GM12878 (cell line): Measurements from ENCODE around the gene PDZRN3. TPM values are rescaled to one million over a fixed set of nuclear protein-coding genes. Genes with fewer than 3 reads are reported as not detected.

ENCODE experiments used
- ATAC-seq: fragments of 200-7000 bp; cut with Tn5 transposase; 3 replicates; pipeline ENCODE4 v1.9.1; 2020; ENCODE audit warnings: mild to moderate bottlenecking, moderate library complexity
- BruUV-seq: library from RNA; stranded (reverse); fragments of 400-500 nt; replicated peaks from 2 replicates; lab custom pipeline; 2021; lab: Mats Ljungman, UMichigan
- CTCF ChIA-PET: fragments of 300-600 bp; sonication (Branson Sonifier 250); formaldehyde crosslinking; extraction: SDS; loops from one replicate; lab custom pipeline; 2021; ENCODE audit warnings: inconsistent platforms; lab: Yijun Ruan, JAX
- POLR2A ChIA-PET: fragments of 350-600 bp; formaldehyde crosslinking; extraction: SDS; loops from one replicate; lab custom pipeline; 2021; ENCODE audit warnings: inconsistent platforms; lab: Charles Lee
- RAD21 ChIA-PET: fragments of 300-600 bp; sonication (Branson Sonifier 250); formaldehyde crosslinking; loops from one replicate; lab custom pipeline; 2023; ENCODE audit warnings: antibody characterized with exemption; ENCODE audit not compliant: unreplicated experiment; lab: Charles Lee
- SMC1A ChIA-PET: fragments of 300-600 bp; sonication (Branson Sonifier 250); formaldehyde crosslinking; loops from one replicate; lab custom pipeline; 2023; ENCODE audit not compliant: unreplicated experiment, uncharacterized antibody; lab: Charles Lee
- DNase-seq: peaks from one replicate; pipeline ENCODE4 v3.0.0-alpha.2; 2011; ENCODE audit warnings: low read depth, low spot score
- FAIRE-seq: peaks from 3 replicates; lab custom pipeline; 2011; peaks lifted over from hg19 to GRCh38; lab: Jason Lieb, UNC
- H2AFZ ChIP-seq: 2 replicates; pipeline ENCODE4 v1.6.0; 2011; ENCODE audit warnings: low read depth, low read length, control low read depth; ENCODE audit not compliant: control insufficient read depth
- H3K27ac ChIP-seq: 2 replicates; pipeline ENCODE4 v1.5.1; 2011; ENCODE audit warnings: control low read depth; ENCODE audit not compliant: control insufficient read depth, insufficient read depth
- H3K27me3 ChIP-seq, 2 experiments: replicated peaks in 1 of 2; 2 replicates each; pipeline versions ENCODE4 v1.6.0 to v1.6.1; 2011; ENCODE audit warnings: low read length in 1 of 2; ENCODE audit not compliant: control insufficient read depth in 2 of 2, insufficient read depth in 2 of 2
- H3K36me3 ChIP-seq, 2 experiments: 2 replicates each; pipeline ENCODE4 v1.5.1; 2011; ENCODE audit warnings: low read length in 1 of 2; ENCODE audit not compliant: control insufficient read depth in 2 of 2, insufficient read depth in 2 of 2
- H3K4me1 ChIP-seq: 2 replicates; pipeline ENCODE4 v1.6.1; 2011; ENCODE audit warnings: mild to moderate bottlenecking, low read length, moderate library complexity, mixed read lengths; ENCODE audit not compliant: control insufficient read depth, insufficient read depth
- H3K4me2 ChIP-seq: 2 replicates; pipeline ENCODE4 v1.6.0; 2011; ENCODE audit warnings: control low read depth; ENCODE audit not compliant: control insufficient read depth, insufficient read depth
- H3K4me3 ChIP-seq: fragments of 200-600 bp; sonication (generic); 2 replicates; pipeline ENCODE4 v1.5.1; 2016
- H3K79me2 ChIP-seq: 2 replicates; pipeline ENCODE4 v1.6.0; 2011; ENCODE audit warnings: low read length; ENCODE audit not compliant: control insufficient read depth, insufficient read depth
- H3K9ac ChIP-seq: 2 replicates; pipeline ENCODE4 v1.8.0; 2011; ENCODE audit warnings: low read length, control low read depth, mixed read lengths; ENCODE audit not compliant: control insufficient read depth, insufficient read depth
- H3K9me3 ChIP-seq: replicated peaks from 3 replicates; pipeline ENCODE4 v1.5.1; 2011; ENCODE audit warnings: mild to moderate bottlenecking, low read length; ENCODE audit not compliant: control insufficient read depth, insufficient read depth
- H4K20me1 ChIP-seq: 2 replicates; pipeline ENCODE4 v1.6.0; 2011; ENCODE audit not compliant: control insufficient read depth, insufficient read depth
- DPF2 ChIP-seq: fragments of 450-650 bp; IDR thresholded peaks from 2 replicates; pipeline ENCODE4 v1.6.1; 2017; ENCODE audit warnings: mild to moderate bottlenecking
- EGR1 ChIP-seq, 2 experiments: IDR thresholded peaks; 1 replicate in 1 of 2; 2 replicates in 1 of 2; pipeline ENCODE4 v1.6.1; 2011 to 2012; ENCODE audit warnings: low read depth in 2 of 2, low read length in 2 of 2, borderline replicate concordance in 1 of 2, mild to moderate bottlenecking in 1 of 2, moderate library complexity in 1 of 2
- HCFC1 ChIP-seq: fragments of 150-350 bp; IDR thresholded peaks from 2 replicates; pipeline ENCODE4 v1.6.1; 2014; ENCODE audit warnings: low read length
- IKZF1 ChIP-seq: fragments of 450-650 bp; conservative IDR thresholded peaks from 2 replicates; pipeline ENCODE4 v1.6.1; 2017; ENCODE audit warnings: antibody characterized with exemption, mild to moderate bottlenecking
- IKZF2 ChIP-seq, 2 experiments: fragments of 450-650 bp; IDR thresholded peaks; 2 replicates each; pipeline ENCODE4 v1.6.1; 2017; ENCODE audit warnings: mild to moderate bottlenecking in 2 of 2, moderate library complexity in 2 of 2
- JUNB ChIP-seq: IDR thresholded peaks from 2 replicates; pipeline ENCODE4 v1.6.1; 2016; ENCODE audit warnings: antibody characterized with exemption, mild to moderate bottlenecking
- KDM1A ChIP-seq: fragments of 200-600 bp; sonication (generic); IDR thresholded peaks from 2 replicates; pipeline ENCODE4 v1.6.1; 2016; ENCODE audit warnings: borderline replicate concordance
- NFXL1 ChIP-seq: fragments of 450-650 bp; IDR thresholded peaks from 2 replicates; pipeline ENCODE4 v1.6.1; 2017; ENCODE audit warnings: antibody characterized with exemption, mild to moderate bottlenecking, borderline replicate concordance
- POU2F2 ChIP-seq: IDR thresholded peaks from 3 replicates; pipeline ENCODE4 v1.6.1; 2011; ENCODE audit warnings: low read depth, mild to moderate bottlenecking, low read length, borderline replicate concordance
- RUNX3 ChIP-seq: IDR thresholded peaks from 2 replicates; pipeline ENCODE4 v1.6.1; 2012; ENCODE audit warnings: low read length, inconsistent platforms
- STAT1 ChIP-seq: fragments of 450-650 bp; conservative IDR thresholded peaks from 2 replicates; pipeline ENCODE4 v1.6.1; 2014; ENCODE audit warnings: antibody characterized with exemption, mild to moderate bottlenecking
- WRNIP1 ChIP-seq: IDR thresholded peaks from 2 replicates; pipeline ENCODE4 v1.6.1; 2011; ENCODE audit warnings: low read depth, low read length, improper control_type of control experiment, borderline replicate concordance
- WGBS: methylation state at CpG from one replicate; pipeline ENCODE4 v1.1.6; 2016; ENCODE audit warnings: low lambda C conversion rate; ENCODE audit not compliant: insufficient replicate concordance, insufficient coverage; ENCODE audit errors: missing lambda C conversion rate; 5-methylcytosine and 5-hydroxymethylcytosine counted together
- in situ Hi-C: fragments of 300-500 bp; cut with MboI; formaldehyde crosslinking; loops from 9 replicates; pipeline ENCODE4 v1.14.3; 2018; ENCODE audit warnings: mixed read lengths
- intact Hi-C: fragments of 100-400 bp; cut with micrococcal nuclease; formaldehyde crosslinking; loops from one replicate; pipeline ENCODE4 v1.14.2; 2022; ENCODE audit not compliant: unreplicated experiment
- polyA plus RNA-seq, 11 experiments: library from polyadenylated mRNA; depleted of rRNA in 4 of 11; unstranded in 6 of 11; stranded (reverse) in 5 of 11; fragments of >200 nt; fragmentation: Nextera tagmentation in 4 of 11; fragmentation: Illumina TruSeq in 1 of 11; extraction: Ambion mirVana in 4 of 11; extraction: Trizol in 1 of 11; gene quantifications; 1 replicate in 1 of 11; 2 replicates in 10 of 11; pipeline versions ENCODE4 v1.2.1 to v1.2.3, GENCODE V29; 2011 to 2016; ENCODE audit warnings: inconsistent platforms in 2 of 11, missing spikeins in 2 of 11, low read depth in 1 of 11
- total RNA-seq, 4 experiments: library from RNA; depleted of rRNA in 3 of 4; stranded (reverse); fragments of >200 nt in 3 of 4; fragmentation: Illumina TruSeq in 1 of 4; extraction: Trizol in 1 of 4; gene quantifications; 2 replicates each; pipeline versions ENCODE4 v1.2.1 to v1.2.3, GENCODE V29; 2013 to 2021
- TF ChIP-seq, protein P1 (sequence below): fragments of 450-650 bp; formaldehyde crosslinking; IDR thresholded peaks from 2 replicates; pipeline ENCODE4 v1.4.0; 2022; ENCODE audit warnings: mild to moderate bottlenecking, moderate library complexity

Gene PDZRN3
- total and polyA plus RNA-seq, 10 of the 15 experiments (the other 5 are each of a cell fraction or from before 2014, with no cell fraction given) = 0.07 to 0.37 (median 0.12) TPM; not detected in 6

DNA sequence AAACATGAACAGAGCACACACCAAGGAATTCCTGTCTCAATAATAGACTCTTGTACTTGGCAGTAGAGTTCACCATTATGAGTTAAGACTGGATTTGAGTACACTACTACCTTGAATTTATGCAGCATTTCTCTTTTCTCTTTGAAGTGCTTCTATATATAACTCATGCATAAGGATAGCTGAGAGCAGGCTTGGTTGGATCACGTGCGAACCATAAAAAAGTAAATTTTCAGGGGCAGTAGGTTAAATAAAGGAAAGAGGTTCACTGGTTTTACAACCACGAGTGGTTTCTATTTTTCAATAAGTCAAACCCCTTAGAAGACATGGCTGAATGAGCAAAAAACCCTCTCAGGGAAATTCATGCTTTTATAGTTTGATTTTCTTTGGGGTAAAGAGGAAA, 28.6 kb upstream of the PDZRN3 start:
- no peak for ATAC-seq
- Histone ChIP-seq H3K79me2 (no peaks in the 10 kb centered on the region), H3K36me3 (no peaks in the 10 kb centered on the region), H2AFZ (no peak overlapping the region), H3K4me1 (no peaks in the 10 kb centered on the region), H4K20me1 (no peaks in the 10 kb centered on the region; the same call in 1 of the 2 replicates), H3K4me2 (no peak overlapping the region), H3K4me3 (no peak overlapping the region), H3K9ac (no peak overlapping the region), H3K9me3 (no peaks in the 10 kb centered on the region), H3K27ac (no peak overlapping the region), H3K27me3 (no peaks in the 10 kb centered on the region)
- intact Hi-C loops = no loop called here
- RAD21 ChIA-PET = no interaction called here
- SMC1A ChIA-PET = no interaction called here
- BruUV-seq = no TSS peak
- no peak for FAIRE-seq
- in situ Hi-C loops = no loop called here
- POLR2A ChIA-PET = no interaction called here
- CTCF ChIA-PET = no interaction called here
- no peak for TF ChIP-seq HCFC1
- TF ChIP-seq IKZF2 (IDR thresholded peaks at IDR 0.05) = no peak
- TF ChIP-seq EGR1 (IDR thresholded peaks at IDR 0.05; ENCODE audit: borderline replicate concordance in 1 of 2, low read depth in 2 of 2, low read length in 2 of 2) = no peak
- TF ChIP-seq RUNX3 = no peak
- no peak for TF ChIP-seq KDM1A
- no peak for TF ChIP-seq POU2F2
- no peak for DNase-seq
- 44% methylated on average over 3 of the region's 3 CpGs for WGBS

DNA sequence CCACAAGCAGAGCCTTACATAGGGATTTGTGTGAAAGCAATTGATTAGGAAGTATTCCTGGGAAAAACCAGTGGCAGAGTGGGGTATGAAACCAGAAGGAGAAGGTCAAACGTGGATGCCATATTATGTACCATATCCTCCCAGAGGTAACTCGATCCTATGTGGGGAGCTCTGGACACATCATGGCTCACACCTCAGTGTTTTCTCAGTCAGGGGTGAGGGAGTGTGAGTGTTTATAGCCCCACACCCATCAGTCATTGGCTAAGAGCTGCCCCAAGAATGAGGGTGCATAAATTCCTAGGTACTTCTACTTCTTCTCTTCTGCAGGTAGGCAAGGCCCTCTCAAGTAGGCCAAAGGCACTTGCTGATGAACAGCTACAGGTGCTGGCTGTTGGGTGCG, 28.2 kb upstream of the PDZRN3 start:
- no peaks in the 10 kb centered on the region for H3K9me3 ChIP-seq
- BruUV-seq = no TSS peak
- SMC1A ChIA-PET = no interaction called here
- no peaks in the 10 kb centered on the region for H3K4me1 ChIP-seq
- FAIRE-seq = no peak
- no peaks in the 10 kb centered on the region for H3K79me2 ChIP-seq
- RAD21 ChIA-PET = no interaction called here
- no peaks in the 10 kb centered on the region for H3K27me3 ChIP-seq
- no peak for ATAC-seq
- H3K4me2 ChIP-seq = no peak overlapping the region
- H3K9ac ChIP-seq = no peak overlapping the region
- CTCF ChIA-PET = no interaction called here
- no peak for DNase-seq
- no peaks in the 10 kb centered on the region; the same call in 1 of the 2 replicates for H4K20me1 ChIP-seq
- no peak overlapping the region for H3K27ac ChIP-seq
- in situ Hi-C loops = no loop called here
- H3K4me3 ChIP-seq = no peak overlapping the region
- POLR2A ChIA-PET = no interaction called here
- 16% methylated on average over 3 of the region's 3 CpGs for WGBS
- intact Hi-C loops = no loop called here
- H2AFZ ChIP-seq = no peak overlapping the region
- H3K36me3 ChIP-seq = no peaks in the 10 kb centered on the region
- TF ChIP-seq JUNB = no peak
- TF ChIP-seq IKZF1 = no peak
- no peak for TF ChIP-seq STAT1
- TF ChIP-seq DPF2 = no peak
- TF ChIP-seq, protein P1, sequence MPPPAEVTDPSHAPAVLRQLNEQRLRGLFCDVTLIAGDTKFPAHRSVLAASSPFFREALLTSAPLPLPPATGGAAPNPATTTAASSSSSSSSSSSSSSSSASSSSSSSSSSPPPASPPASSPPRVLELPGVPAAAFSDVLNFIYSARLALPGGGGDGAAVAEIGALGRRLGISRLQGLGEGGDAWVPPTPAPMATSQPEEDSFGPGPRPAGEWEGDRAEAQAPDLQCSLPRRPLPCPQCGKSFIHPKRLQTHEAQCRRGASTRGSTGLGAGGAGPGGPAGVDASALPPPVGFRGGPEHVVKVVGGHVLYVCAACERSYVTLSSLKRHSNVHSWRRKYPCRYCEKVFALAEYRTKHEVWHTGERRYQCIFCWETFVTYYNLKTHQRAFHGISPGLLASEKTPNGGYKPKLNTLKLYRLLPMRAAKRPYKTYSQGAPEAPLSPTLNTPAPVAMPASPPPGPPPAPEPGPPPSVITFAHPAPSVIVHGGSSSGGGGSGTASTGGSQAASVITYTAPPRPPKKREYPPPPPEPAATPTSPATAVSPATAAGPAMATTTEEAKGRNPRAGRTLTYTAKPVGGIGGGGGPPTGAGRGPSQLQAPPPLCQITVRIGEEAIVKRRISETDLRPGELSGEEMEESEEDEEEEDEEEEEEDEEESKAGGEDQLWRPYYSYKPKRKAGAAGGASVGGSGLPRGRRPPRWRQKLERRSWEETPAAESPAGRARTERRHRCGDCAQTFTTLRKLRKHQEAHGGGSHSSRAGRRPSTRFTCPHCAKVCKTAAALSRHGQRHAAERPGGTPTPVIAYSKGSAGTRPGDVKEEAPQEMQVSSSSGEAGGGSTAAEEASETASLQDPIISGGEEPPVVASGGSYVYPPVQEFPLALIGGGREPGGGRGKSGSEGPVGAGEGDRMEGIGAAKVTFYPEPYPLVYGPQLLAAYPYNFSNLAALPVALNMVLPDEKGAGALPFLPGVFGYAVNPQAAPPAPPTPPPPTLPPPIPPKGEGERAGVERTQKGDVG (CRISPR knock-in tag) = no peak
- TF ChIP-seq WRNIP1 = no peak
- TF ChIP-seq NFXL1 = no peak
